ELF-1 (cell line): ENCODE results near the gene DGKQ.

Experiments
- DNase-seq: peaks from one replicate; pipeline ENCODE4 v3.0.0-alpha.2; 2016; ENCODE audit warnings: low read depth, low spot score

The DGKQ gene, protein sequence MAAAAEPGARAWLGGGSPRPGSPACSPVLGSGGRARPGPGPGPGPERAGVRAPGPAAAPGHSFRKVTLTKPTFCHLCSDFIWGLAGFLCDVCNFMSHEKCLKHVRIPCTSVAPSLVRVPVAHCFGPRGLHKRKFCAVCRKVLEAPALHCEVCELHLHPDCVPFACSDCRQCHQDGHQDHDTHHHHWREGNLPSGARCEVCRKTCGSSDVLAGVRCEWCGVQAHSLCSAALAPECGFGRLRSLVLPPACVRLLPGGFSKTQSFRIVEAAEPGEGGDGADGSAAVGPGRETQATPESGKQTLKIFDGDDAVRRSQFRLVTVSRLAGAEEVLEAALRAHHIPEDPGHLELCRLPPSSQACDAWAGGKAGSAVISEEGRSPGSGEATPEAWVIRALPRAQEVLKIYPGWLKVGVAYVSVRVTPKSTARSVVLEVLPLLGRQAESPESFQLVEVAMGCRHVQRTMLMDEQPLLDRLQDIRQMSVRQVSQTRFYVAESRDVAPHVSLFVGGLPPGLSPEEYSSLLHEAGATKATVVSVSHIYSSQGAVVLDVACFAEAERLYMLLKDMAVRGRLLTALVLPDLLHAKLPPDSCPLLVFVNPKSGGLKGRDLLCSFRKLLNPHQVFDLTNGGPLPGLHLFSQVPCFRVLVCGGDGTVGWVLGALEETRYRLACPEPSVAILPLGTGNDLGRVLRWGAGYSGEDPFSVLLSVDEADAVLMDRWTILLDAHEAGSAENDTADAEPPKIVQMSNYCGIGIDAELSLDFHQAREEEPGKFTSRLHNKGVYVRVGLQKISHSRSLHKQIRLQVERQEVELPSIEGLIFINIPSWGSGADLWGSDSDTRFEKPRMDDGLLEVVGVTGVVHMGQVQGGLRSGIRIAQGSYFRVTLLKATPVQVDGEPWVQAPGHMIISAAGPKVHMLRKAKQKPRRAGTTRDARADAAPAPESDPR

GRCh38 chr4:973431-974397 is at the start of gene DGKQ:
DGKQ (minus strand) TSS chr4:973569; CDS start chr4:973482, 87 bp downstream.
- DNase-seq = no peak

DNA sequence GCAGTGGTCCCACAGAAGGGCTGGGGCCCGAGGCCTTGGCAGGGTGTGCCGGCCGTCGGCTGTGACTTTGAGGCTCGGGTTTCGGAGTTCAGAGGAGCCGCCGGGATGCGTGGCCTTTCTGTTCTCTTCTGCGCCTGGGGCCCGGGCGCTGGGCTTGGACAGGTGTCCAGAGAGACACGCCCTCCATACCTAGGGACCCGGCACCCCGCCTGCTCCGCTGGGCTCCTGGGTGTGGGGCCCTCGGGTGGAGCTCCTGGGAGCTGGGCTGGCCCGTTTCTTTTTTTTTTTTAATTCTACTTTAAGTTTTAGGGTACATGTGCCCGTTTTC is 49.3 kb upstream of the DGKQ start:
- no peak for DNase-seq

DNA sequence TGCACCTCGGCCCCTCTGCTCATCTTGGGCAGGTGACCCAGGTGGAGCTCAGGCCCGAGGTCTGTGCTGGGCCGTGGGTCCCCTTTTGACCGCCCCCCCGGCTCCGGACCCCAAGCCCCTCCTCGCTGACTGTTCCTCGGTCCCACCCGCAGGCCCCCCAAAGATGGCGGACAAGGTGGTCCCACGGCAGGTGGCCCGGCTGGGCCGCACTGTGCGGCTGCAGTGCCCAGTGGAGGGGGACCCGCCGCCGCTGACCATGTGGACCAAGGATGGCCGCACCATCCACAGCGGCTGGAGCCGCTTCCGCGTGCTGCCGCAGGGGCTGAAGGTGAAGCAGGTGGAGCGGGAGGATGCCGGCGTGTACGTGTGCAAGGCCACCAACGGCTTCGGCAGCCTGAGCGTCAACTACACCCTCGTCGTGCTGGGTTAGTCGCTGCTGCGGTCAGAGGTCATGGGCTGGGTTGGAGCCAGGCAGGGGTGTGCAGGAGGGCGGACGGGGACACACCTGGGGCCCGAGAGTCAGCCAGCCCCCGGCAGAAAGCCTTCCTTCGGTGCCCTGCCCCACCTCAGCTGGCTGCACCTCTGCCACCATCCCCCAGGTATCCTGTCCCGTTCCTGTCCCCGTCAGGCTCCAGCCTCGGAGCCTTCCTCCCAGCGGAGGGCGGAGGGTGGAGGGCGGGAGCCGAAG is 48.8 kb upstream of the DGKQ start:
- DNase-seq = no peak

DNA sequence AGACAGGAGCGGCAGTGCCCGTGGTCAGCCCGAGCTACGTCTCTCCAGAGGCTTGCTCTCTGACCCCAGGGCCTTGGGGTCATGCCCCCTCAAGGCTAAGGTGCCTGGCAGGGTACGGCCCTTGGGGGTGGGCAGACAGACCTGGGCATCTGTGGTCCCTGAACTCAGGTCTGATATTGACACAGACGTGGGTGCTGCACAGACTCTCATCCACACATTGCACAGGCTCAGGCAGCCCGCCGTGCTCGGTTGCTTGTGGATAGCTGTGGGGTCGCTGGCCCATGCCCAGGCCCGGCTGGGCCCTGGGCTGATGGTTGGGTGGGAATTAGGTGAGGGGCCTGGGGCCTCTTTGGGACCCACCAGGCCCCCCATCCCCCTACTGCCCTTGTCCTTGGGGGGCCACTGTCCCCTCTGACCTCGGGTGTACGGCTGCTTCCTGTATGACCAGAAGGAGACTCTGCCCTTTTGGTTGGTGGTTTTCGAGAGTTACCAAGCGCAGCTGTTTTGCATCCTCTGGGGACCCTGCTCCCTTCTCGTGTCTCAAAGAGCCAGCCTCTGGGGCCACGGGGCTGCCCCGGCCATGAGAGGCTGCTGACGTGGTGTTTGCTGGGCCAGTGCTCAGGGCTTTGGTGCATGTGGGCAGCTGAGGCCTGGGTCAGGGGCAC is 48.1 kb upstream of the DGKQ start:
- DNase-seq = no peak

DNA sequence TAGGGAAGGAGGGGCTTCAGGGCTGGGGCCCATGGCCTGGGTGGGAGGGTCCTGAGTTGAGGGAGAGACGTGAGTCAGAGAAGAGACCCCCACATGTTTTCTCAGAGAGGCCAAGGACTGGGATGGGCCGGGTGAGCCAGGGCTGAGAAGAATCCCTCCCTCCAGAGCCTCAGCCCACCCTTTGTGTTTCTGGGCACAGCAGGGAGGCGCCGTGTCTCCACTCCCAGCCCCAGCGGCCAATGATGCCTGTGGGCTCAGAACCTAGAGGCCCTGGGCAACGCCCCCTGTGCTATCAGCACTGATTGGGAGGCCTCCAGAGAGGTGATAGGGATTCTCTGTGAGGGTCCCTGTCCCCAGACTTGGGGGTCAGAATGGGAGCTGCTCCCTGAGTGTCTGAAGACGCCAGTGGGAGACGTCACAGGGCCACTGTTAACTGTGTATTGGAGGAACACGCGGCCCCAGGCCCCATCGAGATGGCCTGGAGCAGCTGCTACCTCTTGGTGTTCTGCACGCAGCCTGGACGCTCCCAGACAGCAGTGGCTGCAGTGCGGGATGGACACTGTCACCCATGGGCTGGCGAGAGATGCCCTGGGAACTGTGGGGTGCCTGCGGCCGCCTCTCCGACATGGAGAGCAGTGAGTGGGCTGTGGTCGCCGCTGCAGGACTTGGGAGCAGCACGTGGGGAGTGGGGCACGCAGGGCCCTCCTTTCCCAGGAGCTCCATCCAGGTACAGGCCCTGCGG is 46.5 kb upstream of the DGKQ start:
- DNase-seq = no peak

DNA sequence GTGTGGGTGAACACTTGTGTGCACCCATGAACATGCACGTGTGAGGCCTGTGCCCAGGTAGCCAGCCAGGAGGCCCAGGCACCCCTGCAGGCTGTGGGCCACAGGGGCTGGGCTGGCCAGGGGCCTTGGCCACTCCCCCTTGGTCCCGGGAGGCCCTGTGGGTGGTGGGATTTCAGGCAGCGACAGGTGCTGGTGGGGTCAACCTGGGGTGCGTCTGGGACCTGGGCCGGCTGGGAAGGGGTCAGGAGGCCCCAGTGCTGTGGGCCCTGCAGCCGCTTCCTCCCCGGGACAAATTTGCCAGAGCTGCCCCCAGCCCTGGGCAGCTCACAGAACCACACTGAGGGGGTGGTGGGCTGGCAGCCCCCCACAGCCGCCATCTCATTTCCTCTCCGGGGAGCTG is 46.0 kb upstream of the DGKQ start:
- no peak for DNase-seq

GRCh38 chr4:1018147-1019020 is 45.0 kb upstream of the DGKQ start:
- DNase-seq = no peak

- DNase-seq = no peak
Observed at GRCh38 chr4:1017706-1018105, 44.3 kb upstream of the DGKQ start.

DNA sequence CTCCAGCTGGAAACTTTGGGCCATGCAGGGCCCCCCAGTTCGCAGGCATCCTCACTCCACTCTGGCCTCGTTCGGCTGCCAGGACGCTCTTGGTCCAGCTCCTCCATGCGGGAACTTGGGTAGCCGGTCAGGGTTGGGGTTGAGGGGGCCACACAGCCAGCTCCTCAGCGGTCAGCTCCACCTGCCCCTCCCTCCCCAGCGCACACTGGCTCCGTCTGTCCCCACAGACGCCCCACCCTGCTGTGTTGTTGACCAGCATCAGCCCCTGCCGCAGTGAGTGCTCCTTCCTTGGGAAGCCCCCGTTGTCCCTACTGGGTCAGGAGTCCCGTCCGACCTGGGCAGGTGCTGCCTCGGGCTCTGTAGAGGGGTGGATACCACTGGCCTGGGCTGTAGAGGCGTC is 43.8 kb upstream of the DGKQ start:
- DNase-seq = no peak

DNA sequence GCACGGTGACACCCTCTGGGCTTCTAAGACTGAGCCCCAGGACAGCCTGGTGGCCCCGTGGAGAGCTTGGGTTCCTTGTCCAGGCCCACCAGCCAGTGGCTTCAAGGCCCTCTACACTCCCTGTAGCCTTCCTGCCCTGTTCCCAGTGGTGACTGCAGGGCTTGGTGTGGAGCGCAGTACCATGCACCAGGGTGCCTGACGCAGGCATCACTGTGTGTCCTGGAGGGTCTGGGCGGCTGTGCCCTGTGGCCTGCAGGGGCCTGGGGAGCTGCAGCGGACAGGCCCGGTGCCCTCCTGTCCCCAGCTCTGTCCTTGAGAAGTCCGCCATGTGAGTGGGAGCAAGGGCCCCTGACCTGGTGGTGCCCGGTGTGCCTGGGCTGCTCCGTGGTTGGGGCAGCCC is 42.4 kb upstream of the DGKQ start:
- no peak for DNase-seq

GRCh38 chr4:1015179-1015578 is 41.8 kb upstream of the DGKQ start:
- peak; percentile 40 for DNase-seq

DNA sequence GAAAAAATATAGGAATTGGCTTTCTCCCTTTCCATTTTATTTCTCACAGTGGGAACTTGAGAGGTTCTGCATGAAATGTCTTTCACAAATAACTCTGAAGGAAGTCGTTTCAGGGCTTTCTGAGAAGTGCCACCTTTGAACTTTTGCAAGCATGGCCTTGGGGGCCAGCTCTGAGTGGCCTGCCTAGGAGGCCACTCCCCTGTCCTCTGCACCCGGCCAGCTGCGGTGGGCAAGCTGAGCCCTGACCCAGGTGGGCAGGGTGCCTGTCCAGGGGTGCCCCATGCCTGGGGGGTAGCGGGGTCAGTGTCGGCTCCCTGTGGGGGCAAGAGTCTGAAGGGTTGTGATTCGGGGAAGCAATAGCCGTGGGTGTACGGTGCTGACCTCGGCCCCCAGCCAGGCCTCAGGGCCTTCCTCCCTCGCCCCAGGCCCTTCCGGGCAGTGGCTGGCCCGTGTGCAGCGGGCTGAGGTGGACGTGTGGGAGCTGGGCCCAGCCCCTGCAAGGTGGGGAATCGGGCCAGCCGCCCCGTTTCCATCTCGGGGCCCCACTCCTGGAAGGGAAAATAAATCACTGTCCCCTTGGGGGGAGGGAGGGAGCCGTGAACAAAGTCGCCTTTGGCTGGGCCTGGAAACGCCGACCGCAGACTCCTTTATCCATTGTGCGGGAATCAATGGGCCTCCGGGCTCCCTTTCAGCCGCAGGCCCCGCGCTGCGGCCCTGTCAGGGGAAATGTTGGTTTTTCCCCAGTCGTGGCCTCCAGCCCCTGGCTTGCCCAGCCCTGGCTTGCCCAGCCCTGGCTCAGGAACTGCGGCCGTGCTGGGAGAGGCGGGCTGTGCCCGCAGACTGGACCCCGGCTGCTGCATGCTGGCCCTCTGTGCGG is 41.2 kb upstream of the DGKQ start:
- DNase-seq = no peak

DNA sequence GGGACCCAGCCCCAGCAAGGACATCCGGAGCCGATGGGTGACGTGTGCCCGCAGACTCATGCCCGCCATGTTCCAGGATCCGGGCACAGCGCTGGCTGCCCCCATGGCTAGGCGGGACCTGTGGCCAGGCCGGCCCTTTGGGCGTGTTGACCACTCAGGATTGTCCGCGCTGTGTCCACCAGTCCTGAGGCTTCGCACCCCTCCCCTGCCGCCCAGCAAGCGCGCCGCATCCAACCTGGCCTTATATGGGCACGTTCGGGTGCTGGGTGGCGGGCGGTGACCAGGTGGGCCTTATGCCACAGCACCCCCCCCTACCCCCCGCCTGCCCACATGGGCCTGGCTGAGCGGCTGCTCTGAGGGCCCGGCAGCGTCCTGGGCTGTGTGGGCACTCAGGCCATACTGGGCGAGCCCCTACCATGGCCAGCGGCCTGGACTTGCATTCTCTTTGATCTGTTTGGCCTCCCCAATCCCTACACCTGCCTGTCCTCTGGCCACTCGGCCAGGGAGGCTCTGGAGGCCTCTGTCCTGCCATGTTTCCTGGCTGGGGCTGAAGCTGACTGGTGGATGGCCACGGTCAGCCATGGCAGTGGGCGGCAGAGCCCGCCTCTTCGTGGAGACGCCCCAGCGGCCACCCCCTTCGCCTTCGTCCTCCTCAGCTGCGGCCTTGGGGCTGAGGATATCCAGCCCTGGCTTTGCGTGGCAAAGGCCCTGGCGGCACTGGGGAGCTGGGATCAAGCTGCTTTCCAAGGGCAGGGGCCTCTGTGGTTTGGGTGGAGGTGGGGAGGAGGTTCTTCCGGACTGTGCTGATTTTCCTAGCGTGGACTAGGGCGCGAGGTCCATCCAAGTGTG is 40.1 kb upstream of the DGKQ start:
- no peak for DNase-seq

GRCh38 chr4:1012034-1012739 is 38.8 kb upstream of the DGKQ start:
- DNase-seq = peak; percentile 88

DNA sequence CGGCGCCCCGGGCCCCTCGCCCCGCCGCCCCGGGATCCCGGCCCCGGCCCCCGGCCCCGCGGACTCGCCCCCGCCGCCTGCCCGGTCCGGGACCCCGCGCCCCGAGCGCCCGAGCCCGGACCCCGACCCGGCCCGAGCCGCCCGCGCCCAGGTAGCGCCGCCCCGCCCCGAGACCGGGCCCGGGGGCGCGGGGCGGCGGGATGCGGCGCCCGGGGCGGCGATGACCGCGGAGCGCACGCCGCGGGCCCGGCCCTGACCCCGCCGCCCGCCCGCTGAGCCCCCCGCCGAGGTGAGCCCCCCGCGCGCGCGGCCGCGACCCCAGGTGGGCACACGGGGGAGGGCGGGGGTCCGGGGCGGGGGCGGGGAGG is 38.3 kb upstream of the DGKQ start:
- DNase-seq = no peak

DNA sequence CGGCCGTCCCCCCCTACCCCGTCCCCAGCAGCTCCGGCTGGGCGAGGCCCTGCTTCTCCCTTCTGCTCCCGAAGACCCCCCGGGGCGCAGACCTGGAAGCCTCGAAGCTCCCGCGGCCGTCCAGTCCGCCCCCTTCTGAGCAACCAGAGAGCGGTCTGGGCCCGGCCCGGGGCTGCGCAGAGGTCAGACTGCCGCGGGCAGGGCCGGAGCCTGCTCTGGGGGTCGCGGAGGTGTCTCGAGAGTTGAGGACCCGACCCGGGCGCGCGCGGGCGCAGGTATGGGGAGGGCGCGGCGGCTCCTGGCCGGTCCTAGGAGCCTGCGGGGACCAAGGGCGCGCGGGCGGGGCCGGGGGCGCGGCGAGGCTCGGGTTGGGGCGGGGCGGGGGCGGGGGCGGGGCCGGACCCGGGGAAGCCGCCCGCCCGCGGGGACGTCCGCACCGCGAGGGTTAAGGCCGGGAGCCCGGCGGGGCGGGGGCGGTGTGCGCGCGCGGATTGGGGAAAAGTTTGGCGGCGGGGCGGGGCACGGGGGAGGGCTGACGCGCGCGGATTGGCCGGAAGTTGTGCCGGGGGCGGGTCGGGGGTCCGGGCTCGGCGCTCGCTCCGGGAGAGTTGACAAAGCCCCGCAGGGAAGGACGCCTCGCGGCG is 37.8 kb upstream of the DGKQ start, which contains the start of gene FGFRL1:
TSS of gene FGFRL1 (plus strand) at position 605 of the 644 bp plus-strand sequence. CDS start 860 bp downstream, outside the sequence.
- peak; percentile 65 for DNase-seq
